ENCODE results near the gene ASH1L.
"Not testable (repeated sequence)": the region's sequence is repeated elsewhere in the genome, so short reads cannot be mapped to it uniquely, and the experiment has no call there.

The ASH1L gene, protein sequence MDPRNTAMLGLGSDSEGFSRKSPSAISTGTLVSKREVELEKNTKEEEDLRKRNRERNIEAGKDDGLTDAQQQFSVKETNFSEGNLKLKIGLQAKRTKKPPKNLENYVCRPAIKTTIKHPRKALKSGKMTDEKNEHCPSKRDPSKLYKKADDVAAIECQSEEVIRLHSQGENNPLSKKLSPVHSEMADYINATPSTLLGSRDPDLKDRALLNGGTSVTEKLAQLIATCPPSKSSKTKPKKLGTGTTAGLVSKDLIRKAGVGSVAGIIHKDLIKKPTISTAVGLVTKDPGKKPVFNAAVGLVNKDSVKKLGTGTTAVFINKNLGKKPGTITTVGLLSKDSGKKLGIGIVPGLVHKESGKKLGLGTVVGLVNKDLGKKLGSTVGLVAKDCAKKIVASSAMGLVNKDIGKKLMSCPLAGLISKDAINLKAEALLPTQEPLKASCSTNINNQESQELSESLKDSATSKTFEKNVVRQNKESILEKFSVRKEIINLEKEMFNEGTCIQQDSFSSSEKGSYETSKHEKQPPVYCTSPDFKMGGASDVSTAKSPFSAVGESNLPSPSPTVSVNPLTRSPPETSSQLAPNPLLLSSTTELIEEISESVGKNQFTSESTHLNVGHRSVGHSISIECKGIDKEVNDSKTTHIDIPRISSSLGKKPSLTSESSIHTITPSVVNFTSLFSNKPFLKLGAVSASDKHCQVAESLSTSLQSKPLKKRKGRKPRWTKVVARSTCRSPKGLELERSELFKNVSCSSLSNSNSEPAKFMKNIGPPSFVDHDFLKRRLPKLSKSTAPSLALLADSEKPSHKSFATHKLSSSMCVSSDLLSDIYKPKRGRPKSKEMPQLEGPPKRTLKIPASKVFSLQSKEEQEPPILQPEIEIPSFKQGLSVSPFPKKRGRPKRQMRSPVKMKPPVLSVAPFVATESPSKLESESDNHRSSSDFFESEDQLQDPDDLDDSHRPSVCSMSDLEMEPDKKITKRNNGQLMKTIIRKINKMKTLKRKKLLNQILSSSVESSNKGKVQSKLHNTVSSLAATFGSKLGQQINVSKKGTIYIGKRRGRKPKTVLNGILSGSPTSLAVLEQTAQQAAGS (N-terminal part only)

DNA sequence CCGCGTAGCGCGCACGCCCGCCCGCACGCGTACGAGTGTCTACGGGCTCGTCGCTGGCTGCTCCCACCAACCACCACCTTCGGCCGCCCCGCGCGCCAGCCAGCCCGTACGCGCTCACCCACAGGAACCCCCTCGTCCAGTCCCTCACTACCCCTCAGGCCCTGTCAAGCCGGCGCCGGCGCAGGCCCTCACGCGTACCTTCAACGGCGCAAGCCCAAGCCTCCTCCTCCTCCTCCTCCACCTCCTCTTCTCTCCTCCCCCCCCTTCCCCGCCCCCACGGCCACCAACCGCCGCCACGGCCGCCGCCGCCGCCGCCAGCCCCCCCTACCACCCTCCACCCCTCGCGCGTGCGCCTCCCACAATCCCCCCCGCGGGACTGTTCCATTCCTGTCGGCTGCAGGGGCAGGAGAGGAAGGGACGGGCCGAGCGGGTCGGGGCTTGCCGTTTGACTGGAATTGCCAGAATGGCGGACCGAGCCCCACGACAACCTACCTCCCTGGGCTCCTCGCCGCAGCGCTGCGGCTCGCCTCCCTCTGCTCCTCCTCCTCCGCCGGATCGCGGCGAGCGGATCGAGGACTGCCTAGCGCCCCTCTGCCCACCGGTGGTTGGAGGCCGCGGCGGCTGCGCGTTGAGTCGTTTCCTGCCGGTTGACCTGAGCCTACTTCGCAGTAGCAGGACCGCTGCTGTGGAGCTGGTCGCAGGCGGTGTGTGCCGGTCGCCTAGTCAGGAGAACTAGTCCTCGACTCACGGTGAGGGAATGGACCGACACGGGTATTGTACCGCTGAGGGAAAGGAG is at the start of gene ASH1L:
Gene ASH1L, minus strand, starts transcription at position 223 of the 796 bp plus-strand sequence. CDS start 41,284 bp downstream, outside the sequence.
- DNase-seq, result peak; percentile 89 to 100 (median 98)

DNA sequence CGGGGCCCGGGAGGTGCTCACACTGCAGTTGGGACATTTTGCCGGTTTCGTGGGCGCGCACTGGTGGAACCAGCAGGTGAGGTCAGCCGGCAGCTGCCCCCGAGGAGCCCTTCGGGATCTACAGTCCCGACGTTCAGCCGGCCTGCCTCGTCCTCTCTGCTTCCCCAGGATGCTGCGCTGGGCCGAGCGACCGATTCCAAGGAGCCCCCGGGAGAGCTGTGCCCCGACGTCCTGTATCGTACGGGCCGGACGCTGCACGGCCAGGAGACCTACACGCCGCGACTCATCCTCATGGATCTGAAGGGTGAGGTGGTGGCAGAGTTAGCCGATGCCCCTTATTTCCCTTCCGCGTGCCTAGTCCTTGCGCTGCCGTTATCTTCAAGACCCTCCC is 47.6 kb upstream of the ASH1L start:
- DNase-seq, result not testable (repeated sequence)

DNA sequence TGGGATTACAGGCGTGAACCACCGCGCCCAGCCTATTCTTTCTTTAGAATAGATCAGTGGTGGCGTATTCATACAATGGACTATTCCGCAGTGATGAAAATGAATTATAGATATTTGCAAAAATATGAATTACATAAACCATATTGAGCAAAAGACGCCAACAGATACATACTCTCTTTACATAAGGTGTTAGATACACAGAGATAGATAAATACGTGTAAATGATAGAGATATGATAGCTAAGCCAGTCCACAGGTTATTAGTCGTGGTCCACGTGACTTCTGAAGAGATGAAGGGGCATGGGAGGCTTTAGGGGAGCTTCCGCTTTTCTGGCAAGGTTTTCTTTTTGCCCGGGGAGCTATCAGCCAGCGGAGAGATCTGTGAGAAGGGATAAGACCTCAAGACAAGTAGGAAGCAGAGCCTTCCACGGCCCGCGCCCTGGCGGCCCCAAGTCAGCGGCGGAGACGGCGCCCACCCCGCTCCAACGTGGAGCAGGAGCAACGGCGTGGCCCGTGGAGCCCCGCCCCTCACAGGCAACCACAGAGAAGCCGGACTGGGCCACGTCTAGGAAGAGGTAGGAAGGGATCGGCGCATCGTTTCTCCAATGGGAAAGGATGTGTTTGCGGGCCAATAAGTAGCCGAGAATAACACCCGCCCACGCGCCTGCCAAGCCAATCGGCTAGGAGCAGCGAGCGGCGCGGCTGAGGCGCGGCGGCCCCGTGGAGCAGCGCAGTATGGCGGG is 47.1 kb upstream of the ASH1L start, which contains the start of gene MSTO1:
Gene MSTO1, plus strand, starts transcription at position 704 of the 742 bp plus-strand sequence. Its CDS starts 31 bp downstream, at position 735.
- DNase-seq, result peak; percentile 26 to 96 (median 86)

DNA sequence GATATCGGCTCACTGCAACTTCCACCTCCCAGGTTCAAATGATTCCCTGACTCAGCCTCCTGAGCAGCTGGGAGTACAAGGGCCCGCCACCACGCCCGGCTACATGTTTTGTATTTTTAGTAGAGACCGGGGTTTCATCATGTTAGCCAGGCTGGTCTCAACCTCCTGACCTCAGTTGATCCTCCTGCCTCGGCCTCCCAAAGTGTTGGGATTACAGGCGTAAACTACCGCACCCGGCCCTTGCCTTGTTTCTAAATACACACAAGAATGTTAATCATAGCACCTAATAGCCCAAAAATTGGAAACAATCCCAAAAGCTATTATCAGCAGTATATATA is 46.3 kb upstream of the ASH1L start:
- DNase-seq, result no peak

DNA sequence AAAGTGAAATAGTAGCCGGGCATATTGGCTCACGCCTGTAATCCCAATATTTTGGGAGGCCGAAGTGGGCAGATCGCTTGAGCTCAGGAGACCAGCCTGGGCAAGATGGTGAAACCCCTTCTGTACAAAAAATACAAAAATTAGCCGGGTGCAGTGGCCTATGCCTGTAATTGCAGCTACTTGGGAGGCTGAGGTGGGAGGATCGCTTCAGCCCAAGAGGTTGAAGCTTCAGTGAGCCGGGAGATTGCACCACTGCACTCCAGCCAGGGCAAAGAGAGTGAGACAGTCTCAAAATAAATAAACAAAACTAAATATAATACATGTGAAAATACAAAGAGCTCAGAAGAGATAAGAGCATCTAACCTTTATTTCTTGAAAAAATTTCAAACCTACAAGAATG is 45.1 kb upstream of the ASH1L start:
- no peak for DNase-seq

DNA sequence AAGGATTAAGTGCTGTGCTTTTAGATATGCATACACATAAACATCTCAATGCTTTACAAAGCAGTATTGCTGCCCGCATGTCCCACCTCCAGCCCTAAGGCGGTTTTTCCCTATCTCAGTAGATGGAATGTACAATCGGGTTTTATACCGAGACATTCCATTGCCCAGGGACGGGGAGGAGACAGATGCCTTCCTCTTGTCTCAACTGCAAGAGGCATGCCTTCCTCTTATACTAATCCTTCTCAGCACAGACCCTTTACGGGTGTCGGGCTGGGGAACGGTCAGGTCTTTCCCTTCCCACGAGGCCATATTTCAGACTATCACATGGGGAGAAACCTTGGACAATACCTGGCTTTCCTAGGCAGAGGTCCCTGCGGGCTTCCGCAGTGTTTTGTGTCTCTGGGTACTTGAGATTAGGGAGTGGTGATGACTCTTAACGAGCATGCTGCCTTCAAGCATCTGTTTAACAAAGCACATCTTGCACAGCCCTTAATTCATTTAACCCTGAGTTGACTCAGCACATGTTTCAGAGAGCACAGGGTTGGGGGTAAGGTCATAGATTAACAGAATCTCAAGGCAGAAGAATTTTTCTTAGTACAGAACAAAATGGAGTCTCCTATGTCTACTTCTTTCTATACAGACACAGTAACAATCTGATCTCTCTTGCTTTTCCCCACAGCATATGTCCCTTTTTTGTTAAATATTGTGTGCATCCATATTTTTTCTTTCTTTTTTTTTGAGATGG is 37.4 kb upstream of the ASH1L start:
- not testable (repeated sequence) for DNase-seq

DNA sequence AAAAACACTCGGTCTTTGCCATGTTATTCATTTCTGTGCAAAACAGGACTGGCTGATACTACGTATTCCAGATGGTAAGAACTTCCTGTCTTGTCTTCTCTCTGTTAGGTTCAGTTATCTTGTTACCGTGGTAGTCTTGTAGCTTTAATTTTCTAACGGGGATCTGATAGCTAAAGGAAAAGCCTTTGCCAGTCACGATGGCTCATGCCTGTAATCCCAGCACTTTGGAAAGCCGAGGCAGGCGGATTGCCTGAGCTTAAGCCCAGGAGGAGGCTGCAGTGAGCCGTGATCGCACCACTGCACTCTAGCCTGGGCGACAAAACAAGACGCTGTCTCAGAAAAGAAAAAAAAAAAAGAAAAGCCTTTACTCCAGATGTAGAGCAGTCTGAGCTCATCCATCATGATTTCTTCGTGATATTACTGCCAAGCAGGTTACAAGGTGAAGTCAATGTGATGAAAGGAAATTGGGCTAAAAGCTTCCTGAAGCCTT is 36.3 kb upstream of the ASH1L start:
- peak in 5 of 14 donors; percentile 4 to 9 (median 5) for DNase-seq

DNA sequence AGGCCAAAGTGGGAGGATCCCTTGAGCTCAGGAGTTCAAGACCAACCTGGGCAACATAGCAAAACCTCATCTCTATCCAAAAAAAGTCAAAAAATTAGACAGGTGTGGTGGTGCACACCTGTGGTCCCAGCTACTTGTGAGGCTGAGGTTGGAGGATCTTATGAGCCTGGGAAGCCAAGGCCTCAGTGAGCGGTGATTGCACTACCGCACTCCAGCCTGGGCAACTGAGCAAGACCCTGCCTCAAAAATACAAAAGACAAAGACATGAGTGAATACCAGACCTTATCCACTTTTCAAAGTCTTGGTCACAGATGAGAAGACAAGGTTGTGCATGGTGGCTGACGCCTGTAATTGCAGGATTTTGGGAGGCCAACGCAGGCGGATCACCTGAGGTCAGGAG is 34.3 kb upstream of the ASH1L start:
- no peak for DNase-seq

DNA sequence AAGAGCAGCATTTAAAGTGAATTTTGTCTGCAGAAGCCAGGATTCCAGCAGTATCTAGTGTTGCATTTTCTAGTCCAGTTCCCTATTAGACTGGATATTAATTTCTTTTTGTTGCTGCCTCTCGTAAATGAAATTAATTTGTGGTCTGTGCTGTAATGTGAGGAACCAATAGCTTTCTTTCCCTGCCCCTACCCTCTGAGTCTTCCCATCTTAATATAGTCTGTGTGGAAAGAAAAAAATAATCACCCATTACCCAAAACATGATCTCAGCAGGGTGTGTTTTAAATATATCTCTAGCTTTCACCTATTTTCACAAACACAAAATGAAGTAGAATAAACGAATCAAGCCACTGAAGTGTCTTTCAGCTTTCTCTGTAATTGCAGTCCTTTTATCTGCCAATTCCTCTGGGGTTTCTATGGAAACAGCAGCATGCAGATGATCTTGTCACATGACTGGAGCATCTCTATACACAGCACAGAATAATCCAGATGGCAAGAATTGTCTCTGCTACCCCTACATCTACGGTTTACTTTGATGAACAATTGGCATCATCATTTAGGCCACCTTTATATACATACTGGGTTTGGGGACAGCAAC is 33.4 kb upstream of the ASH1L start:
- peak in 2 of 14 donors; percentile 1 to 7 for DNase-seq

DNA sequence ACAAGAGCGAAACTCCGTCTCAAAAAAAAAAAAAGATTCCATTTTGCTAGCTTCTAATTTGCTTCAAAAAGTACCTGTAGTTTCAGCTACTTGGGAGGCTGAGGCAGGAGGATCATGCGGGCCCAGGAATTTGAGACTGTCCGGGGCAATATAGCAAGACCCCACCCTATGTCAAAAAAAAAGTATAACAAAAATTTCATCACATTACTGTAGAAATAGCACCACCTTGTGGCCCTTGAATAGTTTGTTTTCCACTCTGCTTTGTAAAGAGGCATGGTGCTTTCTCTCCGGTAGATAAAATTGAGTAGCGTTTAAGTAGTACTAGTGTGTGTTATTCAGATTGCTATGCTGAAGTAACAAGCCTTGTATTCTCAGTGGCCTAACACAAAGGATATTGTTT is 29.2 kb upstream of the ASH1L start:
- peak in 2 of 14 donors; percentile 1 to 8 for DNase-seq

DNA sequence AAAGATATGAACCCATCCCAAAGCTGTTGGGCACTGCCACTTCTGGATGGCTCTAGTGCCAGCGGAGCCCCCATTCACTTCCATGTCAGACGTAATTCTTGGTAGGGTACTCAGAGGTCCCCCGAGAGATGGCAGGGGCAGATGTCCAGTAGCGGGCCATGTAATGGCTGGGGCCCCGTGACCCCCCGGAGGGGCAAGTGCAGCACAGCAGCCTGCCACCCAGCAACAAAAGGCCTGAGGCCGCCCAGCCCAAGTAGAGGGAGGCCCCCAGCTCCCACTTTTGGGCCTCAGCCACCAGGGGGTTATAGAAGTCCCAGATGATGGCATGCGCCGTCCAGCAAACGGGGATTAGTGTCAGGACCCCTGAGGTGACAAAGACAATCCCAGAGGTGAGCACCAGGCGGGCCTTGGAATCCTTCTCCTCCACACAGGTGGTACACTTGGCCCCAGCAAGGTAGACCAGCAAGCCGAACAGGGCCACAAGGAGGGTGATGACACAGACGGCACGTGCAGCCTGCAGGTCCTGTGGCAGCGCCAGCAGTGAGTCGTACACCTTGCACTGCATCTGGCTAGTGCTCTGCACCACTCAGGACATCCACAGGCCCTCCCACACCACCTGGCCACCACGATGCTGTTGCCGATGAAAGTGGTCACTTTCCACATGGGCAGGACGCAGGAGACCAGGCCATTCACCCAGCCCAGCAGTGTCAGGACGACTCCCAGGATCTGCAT is 28.1 kb upstream of the ASH1L start:
- not testable (repeated sequence) for DNase-seq

DNA sequence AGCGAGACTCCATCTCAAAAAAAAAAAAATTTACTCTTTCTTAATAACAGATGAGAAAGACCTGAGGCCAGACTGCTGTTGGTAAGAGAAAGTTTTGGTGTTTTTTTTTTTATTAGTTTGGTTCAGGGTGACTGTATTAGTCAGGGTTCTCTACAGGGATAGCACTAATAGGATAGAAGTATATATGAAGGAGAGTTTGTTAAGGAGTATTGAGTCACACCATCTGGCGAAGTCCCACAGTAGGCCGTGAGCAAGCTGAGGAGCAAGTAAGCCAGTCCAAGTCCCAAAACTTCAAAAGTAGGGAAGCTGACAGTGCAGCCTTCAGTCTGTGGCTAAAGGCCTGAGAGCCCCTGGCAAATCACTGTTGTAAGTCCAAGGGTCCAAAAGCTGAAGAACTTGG is 26.7 kb upstream of the ASH1L start:
- DNase-seq, result not testable (repeated sequence)

DNA sequence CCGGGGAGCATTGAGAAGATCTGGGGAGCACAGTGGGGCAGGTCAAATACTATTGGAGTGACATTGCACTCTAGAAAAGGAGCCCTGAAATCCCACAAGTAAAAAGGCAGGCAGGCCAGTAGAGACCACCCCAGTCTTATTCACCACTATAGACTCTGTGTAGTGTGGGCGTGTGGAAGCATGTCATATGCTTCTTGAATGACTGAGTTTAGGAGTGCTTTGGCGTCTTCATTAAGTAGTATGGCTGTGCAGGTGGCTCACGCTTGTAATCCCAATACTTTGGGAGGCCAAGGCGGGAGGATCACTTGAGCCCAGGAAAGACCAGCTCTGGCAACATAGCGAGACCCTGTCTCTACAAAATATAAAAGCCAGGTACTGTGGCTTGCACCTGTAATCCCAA is 21.2 kb upstream of the ASH1L start:
- not testable (repeated sequence) for DNase-seq

DNA sequence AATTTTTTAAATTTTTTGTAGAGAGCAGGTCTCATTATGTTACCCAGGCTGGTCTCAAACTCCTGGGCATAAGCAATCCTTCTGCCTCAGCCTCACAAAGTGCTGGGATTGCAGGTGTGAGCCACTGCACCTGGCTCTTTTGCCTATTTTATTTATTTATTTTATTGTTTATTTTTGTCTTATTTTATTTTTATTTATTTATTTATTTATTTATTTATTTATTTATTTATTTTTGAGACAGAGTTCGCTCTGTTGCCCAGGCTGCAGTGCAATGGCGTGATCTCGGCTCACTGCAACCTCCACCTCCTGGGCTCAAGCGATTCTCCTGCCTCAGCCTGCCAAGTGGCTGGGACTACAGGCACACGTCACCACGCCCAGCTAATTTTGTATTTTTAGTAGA is 13.0 kb upstream of the ASH1L start:
- not testable (repeated sequence) for DNase-seq

DNA sequence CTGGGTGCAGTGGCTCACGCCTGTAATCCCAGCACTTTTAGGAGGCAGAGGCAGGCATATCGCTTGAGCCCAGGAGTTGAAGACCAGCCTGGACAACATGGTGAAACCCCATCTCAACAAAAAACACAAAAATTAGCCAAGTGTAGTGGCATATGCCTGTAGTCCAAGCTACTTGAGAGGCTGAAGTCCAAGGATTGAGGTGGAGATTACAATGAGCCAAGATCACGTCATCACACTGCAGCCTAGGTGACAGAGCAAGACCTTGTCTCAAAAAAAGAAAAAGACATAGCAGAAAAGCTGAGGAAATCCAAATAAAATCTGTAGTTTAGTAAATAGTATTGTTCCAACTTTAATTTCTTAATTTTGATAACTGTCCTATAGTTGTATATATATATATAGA is 11.5 kb upstream of the ASH1L start:
- no peak for DNase-seq

DNA sequence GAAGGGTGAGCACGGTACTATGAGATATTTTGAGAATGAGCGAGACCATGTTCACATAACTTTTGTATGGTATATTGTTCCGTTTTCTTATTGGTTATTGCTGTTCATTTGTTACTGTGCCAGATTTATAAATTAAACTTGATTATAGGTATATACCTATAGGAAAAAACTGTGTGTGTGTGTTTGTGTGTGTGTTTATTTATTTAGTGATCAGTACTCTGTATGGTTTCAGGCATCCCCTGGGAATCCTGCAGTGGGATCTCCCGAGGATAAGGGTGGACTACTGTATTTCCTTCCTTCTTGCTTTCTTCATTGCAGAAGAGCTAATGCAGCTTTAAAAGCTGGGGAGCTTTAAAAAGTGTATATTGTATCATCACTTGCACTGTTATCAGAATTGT is 8.0 kb upstream of the ASH1L start:
- DNase-seq, result no peak

DNA sequence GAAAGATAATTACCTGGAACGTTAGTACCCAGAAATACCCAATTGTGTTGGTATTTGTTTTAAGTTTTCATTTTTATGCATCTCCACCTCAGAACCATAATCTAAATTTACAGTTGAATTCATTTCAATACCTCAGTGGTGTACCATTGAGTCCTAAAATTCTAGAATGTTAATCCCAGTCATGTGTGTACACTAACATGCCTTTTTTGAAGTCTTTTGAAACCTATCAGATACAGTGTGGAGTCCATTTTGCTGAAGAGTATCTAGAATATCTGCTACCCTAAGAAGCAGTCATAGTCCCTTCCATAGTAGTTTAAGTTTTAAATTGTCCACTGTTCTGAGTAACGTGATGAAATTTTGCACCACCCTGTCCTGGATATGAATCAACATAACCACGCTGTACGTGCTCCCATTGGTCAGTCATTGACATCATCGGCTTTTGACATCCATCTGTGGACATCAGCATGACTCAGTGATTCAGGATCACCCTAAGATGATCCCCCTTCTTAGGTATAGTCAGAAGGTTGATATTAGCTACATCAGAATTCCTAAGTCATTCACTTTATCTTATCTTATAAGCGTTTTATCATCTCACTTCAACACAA is 7.5 kb upstream of the ASH1L start:
- no peak for DNase-seq

DNA sequence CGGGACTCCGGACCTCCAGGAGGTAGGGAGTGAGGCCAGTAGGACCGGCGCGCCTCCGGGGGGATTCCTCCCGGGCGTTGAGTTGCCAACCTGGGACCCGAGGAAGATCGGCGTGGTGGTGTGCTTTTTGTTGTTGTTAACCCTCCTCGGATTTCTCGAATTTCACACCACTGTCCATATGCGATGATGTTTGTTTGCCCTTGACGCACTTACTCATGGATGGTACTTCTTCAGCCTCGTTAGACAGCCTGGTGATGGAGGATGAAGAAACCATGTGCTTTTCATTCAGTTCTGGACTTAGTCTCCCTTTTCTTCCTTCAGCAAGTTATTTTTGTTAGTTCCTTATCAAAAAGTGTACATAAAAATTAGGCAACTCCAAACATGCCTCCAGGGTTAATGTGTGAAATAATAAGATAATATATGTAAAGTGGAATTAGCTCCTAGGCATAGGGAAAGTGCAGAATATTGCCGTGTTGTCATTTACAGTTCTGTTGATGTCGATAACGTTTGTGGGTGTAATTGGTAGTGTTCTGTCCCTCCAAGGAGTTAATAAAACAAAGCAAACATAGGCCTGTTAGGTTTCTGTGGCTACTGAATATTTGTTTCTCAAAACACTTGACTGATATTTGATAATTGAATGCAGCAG is 897 bp upstream of the ASH1L start:
- not testable (repeated sequence) for DNase-seq
